Ishikawa (cell line): ENCODE data around the gene KCNAB1.

Experiments
- CEBPB ChIP-seq: IDR thresholded peaks from 2 replicates; pipeline ENCODE4 v1.6.1; 2012
- CREB1 ChIP-seq: IDR thresholded peaks from 2 replicates; pipeline ENCODE4 v1.6.1; 2012; ENCODE audit warnings: low read depth
- EGR1 ChIP-seq: IDR thresholded peaks from 2 replicates; pipeline ENCODE4 v1.6.1; 2012
- EP300 ChIP-seq: IDR thresholded peaks from 2 replicates; pipeline ENCODE4 v1.6.1; 2012; ENCODE audit warnings: borderline replicate concordance
- FOXM1 ChIP-seq: IDR thresholded peaks from 2 replicates; pipeline ENCODE4 v1.6.1; 2012; ENCODE audit warnings: low read depth, borderline replicate concordance
- MAX ChIP-seq: IDR thresholded peaks from 2 replicates; pipeline ENCODE4 v1.6.1; 2012
- NFIC ChIP-seq: IDR thresholded peaks from 2 replicates; pipeline ENCODE4 v1.6.1; 2012
- RAD21 ChIP-seq: IDR thresholded peaks from 2 replicates; pipeline ENCODE4 v1.6.1; 2012; ENCODE audit warnings: low read depth
- REST ChIP-seq: IDR thresholded peaks from 2 replicates; pipeline ENCODE4 v1.6.1; 2012; ENCODE audit warnings: low read depth, mild to moderate bottlenecking
- TAF1 ChIP-seq: IDR thresholded peaks from 2 replicates; pipeline ENCODE4 v1.6.1; 2012; ENCODE audit warnings: low read depth, mild to moderate bottlenecking
- TCF12 ChIP-seq: IDR thresholded peaks from 2 replicates; pipeline ENCODE4 v1.6.1; 2012; ENCODE audit warnings: low read depth
- TEAD4 ChIP-seq: IDR thresholded peaks from 2 replicates; pipeline ENCODE4 v1.6.1; 2012
- USF1 ChIP-seq: IDR thresholded peaks from 2 replicates; pipeline ENCODE4 v1.6.1; 2012
- YY1 ChIP-seq: IDR thresholded peaks from 2 replicates; pipeline ENCODE4 v1.6.1; 2012; ENCODE audit warnings: low read depth
- ZBTB7A ChIP-seq: IDR thresholded peaks from 2 replicates; pipeline ENCODE4 v1.6.1; 2012; ENCODE audit warnings: low read depth

The KCNAB1 gene

GRCh38 chr3:156472150-156472549 is 351.8 kb downstream of the KCNAB1 start:
- TF ChIP-seq MAX (no peak), CEBPB (no peak), TAF1 (no peak), YY1 (no peak), EP300 (no peak), ZBTB7A (no peak), RAD21 (no peak)

- no peak for TF ChIP-seq EGR1
- TF ChIP-seq NFIC, result no peak
- no peak for TF ChIP-seq USF1
Observed at GRCh38 chr3:156472684-156473083, 352.3 kb downstream of the KCNAB1 start.

- no peak for TF ChIP-seq TAF1
- TF ChIP-seq CREB1, result no peak
- TF ChIP-seq RAD21, result no peak
- no peak for TF ChIP-seq MAX
- no peak for TF ChIP-seq YY1
- TF ChIP-seq REST, result no peak
- TF ChIP-seq TCF12, result no peak
- no peak for TF ChIP-seq CEBPB
- TF ChIP-seq FOXM1, result no peak
- TF ChIP-seq TEAD4, result no peak
- TF ChIP-seq NFIC, result no peak
- TF ChIP-seq EP300, result no peak
- no peak for TF ChIP-seq EGR1
- TF ChIP-seq ZBTB7A, result no peak
- TF ChIP-seq USF1, result no peak
Observed at GRCh38 chr3:156473341-156473740, 353.0 kb downstream of the KCNAB1 start.

- TF ChIP-seq RAD21 (peak; percentile 3; the same call in 1 of the 2 replicates), EP300 (no peak), REST (no peak), CREB1 (no peak), TCF12 (no peak), TAF1 (no peak)
Observed at GRCh38 chr3:156474560-156475389, 354.4 kb downstream of the KCNAB1 start.

- no peak for TF ChIP-seq RAD21
- no peak for TF ChIP-seq EGR1
- no peak for TF ChIP-seq MAX
Observed at GRCh38 chr3:156477323-156477722, 356.9 kb downstream of the KCNAB1 start.

- no peak for TF ChIP-seq TCF12
Observed at GRCh38 chr3:156478891-156479290, 358.5 kb downstream of the KCNAB1 start.

- TF ChIP-seq EGR1 (no peak), TCF12 (no peak), EP300 (no peak), USF1 (no peak), FOXM1 (no peak), CEBPB (no peak), CREB1 (no peak), RAD21 (no peak), TEAD4 (no peak), ZBTB7A (no peak), NFIC (no peak), YY1 (no peak), REST (no peak), MAX (no peak), TAF1 (no peak)
Observed at GRCh38 chr3:156479604-156480003, 359.2 kb downstream of the KCNAB1 start.
